Tibial nerve (tissue), 3 donors: ENCODE measurements around the gene ORC5.

ENCODE experiments used
- CTCF ChIP-seq, 5 experiments: fragments of 200-600 bp in 3 of 5; fragments of 450-650 bp in 2 of 5; sonication (generic) in 3 of 5; IDR thresholded peaks; one replicate each; pipeline ENCODE4 v1.5.1; 2016 to 2019; ENCODE audit warnings: antibody characterized with exemption in 5 of 5, mild to moderate bottlenecking in 3 of 5, moderate library complexity in 2 of 5
- POLR2A ChIP-seq, 2 donors: fragments of 450-650 bp; IDR thresholded peaks; one replicate each; pipeline ENCODE4 v1.6.1; 2017; ENCODE audit warnings: antibody characterized with exemption in 2 of 2, mild to moderate bottlenecking in 2 of 2, moderate library complexity in 2 of 2

- TF ChIP-seq CTCF (IDR thresholded peaks at IDR 0.05) (no peak), POLR2A (IDR thresholded peaks at IDR 0.05) (no peak)
These were observed 22.8 kb upstream of the ORC5 start for GRCh38 chr7:104230606-104231005.
